Activated CD4-positive, alpha-beta T cell treated with anti-CD3 and anti-CD28 coated beads, Interleukin-2, Interleukin-6, amounts not matched to agents 100 ng/mL and 50 ng/mL, durations not matched to agents 16 hours and 8 hours (primary cell): ENCODE measurements around the gene FOXN3.

Source experiments
- DNase-seq: peaks from one replicate; pipeline ENCODE4 v3.0.0-alpha.2; 2020

The FOXN3 gene

DNA sequence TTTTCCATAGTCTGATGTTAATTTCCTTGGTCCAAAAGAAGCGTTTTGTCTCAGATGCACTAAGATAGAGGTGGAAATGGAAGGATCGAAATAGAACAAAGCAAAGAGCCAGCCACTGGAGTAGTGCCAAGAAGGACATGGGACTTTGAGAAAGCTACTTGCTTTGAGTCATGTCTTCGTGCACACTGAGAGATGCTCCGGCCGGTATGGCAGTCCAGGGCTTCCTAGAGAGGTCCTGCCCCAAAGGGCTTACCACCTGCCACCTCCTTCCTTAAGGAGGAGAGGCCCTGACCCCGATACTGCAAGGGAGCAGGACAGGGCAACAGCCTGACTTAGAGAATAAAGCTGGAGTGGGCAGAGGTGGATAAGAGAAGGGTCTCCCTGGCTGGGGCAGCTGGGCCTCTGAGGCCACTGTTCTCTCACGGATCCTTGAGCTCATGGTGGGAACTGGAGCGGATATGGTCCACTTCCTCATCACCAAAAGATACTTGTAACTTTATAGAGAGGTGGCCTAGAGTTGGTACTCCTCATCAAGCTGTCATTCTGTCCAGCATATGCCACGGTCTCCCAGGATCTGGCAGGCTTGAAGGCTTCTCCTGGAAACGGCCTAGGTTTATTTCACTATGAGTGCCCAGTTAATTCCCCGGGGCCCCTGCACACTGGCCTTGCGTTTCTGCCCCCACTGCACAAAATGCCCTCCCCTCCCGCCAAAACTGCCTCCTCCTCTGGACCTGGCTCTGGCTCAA lies 57.4 kb downstream of the FOXN3 start:
- DNase-seq = no peak

DNA sequence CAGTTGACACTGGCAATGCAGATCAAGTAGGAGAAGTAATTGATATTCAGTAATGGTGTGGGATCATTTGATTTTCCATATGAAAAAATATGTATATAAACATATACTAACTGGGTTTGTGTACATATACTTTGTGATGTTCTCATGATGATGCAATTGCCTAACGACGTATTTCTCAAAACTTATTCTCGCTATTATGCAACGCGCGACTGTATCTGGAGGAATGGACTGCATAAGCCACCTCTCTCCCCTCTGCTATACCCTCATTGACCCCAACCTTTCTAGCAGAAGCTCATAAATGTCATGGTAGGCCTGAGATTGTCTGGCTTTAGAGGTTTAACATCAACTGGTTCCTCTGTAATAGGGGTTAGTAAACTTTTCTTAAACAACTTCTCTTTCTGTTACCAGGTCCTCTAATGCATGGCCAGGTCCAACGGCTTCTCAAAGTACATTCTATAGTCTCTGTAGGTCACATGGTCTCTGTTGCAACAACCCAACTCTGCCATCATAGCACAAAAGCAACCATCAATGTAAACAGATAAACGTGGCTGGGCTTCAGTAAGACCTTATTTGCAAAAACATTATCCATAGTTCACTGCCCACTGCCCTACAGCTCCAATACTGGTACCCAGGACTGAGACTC lies 59.3 kb downstream of the FOXN3 start:
- no peak for DNase-seq

DNA sequence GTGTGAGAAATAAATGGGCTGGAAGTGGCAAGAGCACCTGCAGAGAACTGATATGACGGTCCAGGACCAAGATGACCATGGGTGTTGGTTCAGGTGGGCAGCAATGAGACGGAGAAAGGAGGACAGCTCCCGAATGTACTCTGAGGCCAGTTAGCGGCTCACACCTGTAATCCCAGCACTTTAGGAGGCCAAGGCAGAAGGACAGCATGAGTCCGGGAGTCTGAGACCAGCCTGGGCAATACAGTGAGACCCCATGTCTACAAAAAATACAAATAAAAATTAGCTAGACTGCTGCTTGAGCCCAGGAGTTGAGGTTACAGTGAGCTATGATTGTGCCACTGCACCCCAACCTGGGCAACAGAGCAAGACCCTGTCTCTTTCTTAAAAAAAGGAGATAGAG lies 60.1 kb downstream of the FOXN3 start:
- DNase-seq = no peak

DNA sequence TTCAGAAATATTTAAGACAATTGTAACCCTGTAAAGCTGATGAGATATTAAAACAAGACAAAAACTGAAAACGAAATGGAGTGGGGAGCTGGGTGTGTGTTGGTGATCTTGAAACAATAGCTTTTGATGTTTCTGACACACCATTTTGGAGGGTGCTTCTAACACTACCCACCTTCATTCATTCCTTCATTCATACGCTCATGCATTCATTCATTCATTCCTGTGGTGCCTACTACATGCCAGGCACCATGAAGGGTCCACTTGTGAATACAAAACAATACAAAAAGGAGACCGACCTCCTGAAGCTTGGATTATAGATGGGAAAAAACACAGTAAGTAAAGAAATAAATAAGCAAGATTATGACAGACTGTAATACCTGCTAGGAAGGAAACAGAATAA lies 60.5 kb downstream of the FOXN3 start:
- no peak for DNase-seq

DNA sequence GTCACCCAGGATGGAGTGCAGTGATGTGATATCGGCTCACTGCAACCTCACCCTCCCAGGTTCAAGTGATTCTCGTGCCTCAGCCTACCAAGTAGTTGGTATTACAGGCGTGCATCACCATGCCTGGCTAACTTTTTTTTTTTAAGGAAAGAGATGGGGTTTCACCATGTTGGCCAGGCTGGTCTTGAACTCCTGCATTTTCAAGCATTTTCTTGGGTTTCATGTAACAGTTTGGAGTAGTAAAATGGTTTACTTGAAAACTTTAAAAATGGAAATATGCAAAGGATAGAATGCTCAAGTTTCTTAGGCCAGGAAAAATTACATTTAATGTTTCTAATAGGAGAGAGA lies 63.3 kb downstream of the FOXN3 start:
- DNase-seq = no peak

DNA sequence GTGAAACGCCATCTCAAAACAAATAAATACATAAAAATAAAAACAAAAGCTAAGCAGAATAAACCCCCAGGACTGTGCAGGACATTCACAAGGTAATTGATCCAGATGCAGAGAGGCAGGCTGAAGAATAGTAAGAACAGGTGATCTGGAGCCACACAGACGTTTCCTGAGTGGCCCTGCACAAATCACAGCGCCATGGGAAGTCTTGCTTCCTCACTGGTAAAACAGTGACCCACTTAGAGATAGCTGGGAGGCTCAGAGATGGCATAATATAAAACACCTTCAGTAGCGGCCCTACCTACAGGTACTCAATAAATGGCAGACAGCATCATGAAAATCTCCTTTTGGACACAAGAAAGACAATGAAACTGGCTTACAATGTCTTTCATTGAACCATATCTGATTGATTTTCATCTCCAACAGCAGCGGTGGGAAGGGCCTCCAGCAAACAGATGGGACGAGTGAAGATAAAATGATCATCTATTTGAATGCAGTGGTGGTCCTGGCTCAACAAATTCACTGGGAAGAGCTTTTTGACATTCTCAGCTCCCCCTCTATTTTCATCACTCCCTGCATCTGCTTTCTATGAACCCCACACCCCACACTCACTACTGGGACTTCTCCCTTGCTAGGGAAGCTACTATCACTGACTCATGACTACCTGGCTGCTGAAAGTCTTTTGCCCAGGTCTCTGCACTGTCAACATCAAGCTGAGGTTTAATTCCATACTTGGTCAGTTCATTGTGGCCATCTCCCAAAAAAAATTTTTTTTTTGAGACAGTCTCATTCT lies 63.9 kb downstream of the FOXN3 start:
- no peak for DNase-seq

DNA sequence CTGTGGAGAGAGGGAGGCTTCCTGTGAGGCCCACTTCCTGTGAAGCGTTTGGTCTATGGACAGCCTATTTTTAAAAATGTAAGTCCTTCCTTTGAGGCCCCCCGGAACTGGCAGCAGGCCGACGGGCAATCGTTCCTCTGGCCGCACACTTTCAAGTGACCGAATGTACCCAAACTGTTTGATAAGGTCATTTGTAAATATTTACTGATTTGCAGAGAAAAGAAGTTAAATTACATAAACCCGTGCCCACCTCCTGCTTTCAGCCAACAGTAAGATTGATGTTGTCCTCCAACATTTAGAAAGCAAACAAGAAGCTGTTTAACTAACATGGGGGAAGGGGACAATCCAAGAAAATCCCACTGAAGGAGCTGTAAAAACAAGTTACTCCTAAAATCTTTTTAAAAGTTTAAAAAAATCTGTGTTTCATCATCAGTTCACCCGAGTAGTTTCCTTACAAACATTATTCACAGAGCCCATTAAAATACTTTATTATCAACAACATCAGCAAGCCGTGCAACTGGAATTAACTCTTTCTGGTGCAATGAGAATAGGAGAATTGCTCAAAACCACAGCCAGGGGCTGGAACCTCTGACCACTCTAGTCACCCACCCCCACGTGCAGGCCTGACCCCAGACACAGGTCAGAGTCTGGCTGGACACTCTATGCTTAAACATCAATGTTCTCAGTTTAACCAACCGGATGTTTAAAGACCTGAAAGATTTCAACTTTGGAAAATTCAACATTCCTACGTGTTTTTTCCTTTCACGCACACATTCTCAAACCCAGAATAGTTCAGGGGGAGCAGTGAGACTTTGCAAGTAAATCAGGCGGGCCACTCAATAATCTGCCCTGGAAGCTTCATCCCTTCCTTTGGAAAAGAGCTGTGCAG lies 65.3 kb downstream of the FOXN3 start:
- peak; percentile 55 for DNase-seq

DNA sequence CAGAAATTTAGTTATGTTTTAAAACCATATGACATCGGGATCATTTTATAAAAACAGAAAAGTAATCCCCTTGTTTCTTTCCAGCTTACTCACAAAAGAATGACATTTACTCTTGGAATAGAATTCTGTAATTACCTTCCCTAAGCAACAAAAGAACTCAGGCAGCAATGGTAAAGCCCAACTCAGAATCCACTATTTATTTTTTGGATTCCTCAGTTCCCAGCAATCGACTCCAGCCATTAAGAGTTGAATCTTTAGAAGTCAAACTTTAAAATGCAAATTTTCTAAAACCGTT lies 65.9 kb downstream of the FOXN3 start:
- no peak for DNase-seq

DNA sequence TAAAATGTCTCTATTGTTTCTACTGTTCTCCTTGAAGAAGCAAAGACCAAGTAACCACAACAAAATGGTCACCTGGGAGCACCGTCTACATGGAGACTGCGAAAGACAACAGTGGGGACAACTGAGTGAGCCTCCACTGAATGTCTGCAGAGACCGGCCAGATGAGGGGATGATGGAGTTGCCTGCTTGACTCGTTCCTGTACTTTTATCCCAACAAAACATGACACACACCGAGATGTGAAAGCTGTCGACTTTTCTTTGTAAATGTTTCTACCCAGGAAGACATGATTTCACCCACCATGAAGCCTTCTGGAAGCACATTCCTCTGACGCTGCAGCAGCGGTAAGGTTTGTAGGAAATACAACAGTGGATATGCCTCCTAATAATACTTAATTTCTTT lies 66.9 kb downstream of the FOXN3 start:
- no peak for DNase-seq

DNA sequence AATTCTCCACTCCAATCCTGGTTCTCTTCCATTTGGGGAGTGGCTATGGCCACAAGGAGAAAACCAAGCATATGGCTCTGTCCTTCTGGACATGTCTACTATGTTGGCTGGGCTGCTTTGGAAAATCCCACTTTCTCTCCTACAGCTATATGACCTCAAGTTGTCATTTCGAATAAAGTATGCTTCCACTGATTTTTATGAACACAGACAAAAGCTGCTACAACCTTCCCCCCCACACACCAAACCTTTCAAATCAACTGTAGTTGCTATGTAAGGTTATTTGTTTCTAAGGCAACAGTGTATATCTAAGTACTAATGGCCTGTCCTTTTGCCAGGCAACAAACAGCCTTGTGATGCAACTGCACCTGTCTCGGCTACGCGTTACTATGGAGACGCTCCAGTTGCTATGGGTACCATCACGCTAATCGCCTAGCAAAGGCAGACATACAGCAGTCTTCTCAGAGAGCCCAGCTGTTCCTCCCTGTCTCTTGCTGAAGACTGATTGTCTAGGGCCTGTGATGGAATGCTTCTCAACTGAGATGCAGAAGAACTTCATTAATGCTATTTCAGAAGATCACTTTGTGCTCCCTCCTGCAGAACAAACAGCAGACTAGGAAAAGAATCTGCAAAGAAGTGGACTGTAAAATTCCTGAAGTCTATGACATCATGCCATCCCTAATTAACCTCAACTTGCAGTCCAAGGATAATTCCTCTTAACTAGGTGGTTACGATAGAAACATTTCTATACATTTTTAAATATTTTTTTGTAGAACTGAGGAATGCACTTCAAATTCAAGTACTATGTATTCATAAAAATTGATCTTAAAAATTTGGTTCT lies 67.6 kb downstream of the FOXN3 start:
- no peak for DNase-seq

DNA sequence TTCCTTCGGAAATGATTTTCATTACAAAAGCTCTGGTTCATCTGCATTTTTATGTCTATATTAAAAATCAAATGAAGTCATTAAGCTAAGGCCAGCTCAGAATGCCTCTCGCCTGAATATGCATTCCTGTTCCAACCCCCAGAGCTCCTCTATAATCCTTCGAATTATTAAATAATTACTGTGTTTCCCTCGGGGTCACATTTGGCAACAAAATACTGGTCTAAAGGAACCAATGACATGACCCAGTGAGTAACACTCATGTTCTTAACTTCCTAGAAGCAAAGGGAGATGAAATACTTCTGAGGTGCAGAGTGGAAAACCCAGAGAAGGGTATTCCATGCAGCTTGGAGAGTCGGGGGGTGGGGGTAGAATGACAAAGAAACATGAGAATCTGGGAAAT lies 68.3 kb downstream of the FOXN3 start:
- no peak for DNase-seq

DNA sequence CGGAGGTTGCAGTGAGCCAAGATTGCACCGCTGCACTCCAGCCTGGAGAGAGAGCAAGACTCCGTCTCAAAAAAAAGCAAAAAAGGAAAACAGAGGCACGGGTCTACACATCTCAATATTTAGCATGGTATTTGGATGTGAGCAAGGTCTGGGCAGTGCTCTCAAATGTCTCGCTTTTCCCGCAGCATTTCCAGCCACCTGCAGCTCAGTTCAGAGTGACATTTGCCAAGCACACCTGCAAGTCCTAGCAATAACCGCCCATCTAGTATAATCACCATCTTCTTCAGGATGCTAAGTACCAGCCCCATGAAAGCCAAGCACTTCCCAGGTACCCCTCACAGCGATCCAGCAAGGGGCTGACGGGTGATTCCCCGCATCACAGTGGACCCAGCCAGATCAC lies 69.1 kb downstream of the FOXN3 start:
- no peak for DNase-seq

DNA sequence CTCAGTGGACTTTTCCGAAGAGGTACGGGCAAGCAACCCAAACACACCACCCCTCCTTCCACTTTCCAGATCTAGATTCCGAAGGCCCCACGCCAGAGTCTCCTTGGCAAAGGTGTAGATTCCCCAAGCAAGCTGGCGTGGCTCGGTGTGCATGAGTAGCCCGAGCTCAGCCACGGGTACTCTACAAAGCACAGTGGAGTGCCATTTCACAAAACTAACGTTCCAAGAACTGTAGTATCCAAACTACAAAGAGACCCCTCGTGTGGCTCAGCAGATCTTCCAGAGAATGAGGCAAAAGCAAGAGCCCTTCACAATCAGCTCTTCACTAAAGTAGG lies 72.1 kb downstream of the FOXN3 start:
- DNase-seq = no peak

DNA sequence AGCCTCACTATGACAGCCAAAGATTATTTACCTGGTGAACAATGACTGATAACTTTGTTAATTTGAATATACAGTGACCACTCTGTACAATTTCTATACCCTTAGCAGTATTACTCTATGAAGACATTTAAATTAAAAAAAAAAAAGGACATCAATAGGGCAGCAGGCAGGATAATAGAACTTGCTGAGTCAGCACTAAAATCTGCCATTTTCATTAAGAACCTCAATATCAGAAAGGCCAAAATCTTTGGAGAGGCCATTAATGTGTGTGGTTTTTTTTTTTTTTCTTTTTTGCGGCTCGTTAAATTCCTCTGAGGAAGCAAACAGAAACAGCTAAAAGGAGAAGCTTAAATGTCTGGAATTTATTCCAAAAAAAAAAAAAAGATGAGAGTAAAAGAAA lies 73.7 kb downstream of the FOXN3 start:
- no peak for DNase-seq

DNA sequence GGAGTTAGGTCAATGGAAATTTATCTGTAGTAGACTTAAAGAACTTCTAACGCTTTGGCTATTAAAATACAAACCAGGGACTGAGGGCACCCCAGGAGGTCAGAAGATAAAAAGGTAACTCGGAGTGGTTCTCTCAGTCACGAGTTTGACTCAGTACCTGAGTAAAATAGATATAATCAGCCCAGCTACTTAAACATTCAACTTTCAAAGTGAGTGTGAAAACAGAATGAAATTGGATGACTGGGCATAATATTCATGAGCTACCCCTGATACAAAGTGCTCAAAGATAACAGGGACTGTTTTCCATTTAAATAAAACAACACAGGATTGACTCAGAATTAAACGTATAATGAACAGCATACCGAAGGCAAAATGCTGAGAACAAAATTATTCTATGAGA lies 75.0 kb downstream of the FOXN3 start:
- peak; percentile 58 for DNase-seq

DNA sequence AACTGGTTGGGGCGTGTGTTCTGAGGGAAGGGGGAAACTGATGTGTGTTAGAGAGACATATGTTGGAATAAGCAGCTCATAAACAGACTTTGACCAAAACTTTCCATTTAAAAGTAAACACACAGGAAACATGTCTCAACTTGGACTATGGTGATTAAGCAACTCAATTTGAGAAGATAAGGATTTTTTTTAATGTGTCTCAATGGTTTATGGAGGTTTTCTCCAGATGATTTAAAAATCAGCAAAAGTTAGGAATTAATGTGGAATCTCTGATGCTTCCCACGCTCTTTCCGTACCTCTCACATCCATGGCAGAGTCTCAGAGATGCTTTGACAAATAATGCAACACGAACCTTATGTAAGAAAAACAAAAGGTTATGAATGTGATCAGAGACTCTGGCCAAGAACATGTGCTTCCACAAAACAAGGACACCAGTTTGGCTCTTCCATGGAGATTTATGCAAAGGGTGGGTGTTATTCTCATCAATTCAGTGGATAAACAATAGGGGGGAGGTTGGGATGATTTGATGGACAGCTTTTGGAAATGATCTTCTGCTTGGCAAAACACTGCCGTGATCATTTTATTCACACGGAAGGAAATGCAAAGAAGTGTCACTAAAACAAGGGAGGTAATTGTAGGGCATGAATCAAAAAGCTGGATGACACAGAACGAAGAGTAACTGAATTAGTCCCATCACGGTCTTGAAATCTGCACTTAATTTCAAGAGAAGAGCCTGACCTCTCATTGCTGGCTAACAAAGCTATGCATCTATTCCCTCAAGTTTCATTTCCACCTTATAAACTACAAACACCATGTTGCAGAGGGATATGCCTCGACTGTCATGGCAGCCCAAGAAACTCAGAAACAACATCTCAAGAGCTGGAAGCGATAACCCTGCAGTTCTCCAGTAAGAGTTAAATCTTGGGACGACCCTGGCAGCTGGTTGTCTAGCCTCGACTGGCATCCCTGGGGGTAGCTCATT lies 76.5 kb downstream of the FOXN3 start:
- no peak for DNase-seq

DNA sequence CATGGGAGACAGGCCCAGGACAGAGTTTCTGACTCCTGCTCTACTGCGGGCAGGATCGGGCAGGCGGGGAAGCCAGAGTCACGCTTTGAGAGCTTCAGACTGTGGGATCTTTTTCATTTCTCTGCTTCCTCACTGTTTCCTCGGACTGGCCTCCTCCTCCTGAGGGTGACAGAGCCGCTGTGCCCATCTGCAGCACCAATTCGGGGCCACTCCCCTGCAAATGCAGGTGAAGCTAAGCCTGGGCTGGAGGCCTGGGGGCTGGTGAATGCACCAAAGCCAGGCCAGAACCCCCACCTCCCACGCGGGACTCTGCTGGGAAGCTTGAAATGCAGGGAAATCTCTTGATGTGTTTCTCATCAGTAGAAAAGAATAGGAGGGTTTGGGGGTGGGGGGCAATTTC lies 77.5 kb downstream of the FOXN3 start:
- no peak for DNase-seq

DNA sequence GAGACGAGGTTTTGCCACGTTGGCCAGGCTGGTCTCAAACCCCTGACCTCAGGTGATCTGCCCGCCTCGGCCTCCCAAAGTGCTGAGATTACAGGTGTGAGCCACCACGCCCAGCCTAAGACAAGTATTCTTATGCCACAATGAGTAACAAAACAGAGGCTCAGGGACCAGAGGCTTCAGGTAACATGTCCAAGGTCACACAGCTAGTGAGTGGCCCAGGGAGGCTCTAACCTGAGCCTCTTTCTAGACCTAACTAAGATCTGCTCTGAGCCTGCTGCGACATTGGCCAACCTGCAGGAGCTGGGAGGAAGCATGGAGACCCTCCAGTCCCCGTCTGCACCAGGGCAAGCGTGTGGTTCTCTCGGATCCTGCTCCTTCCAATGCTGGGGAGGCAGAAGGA lies 77.9 kb downstream of the FOXN3 start:
- DNase-seq = no peak

DNA sequence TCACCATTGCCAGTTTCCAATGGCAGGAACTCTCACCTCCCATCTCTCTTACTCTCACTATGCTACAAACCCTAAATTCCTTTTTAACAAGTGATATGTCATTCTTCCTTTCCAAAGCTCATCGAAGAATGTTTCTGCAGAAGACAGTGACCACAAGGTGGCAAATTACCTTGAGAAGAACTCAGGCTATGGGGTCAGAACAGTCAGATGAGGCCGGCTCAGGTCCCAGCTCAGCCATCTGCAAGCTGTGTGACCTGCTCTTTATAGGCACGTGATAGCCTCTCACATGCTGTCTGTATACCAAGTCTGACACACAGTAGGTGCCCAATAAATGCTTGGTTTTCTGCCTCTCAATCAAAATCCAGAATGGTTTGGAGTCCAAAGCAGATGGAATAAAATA lies 80.7 kb downstream of the FOXN3 start:
- no peak for DNase-seq

DNA sequence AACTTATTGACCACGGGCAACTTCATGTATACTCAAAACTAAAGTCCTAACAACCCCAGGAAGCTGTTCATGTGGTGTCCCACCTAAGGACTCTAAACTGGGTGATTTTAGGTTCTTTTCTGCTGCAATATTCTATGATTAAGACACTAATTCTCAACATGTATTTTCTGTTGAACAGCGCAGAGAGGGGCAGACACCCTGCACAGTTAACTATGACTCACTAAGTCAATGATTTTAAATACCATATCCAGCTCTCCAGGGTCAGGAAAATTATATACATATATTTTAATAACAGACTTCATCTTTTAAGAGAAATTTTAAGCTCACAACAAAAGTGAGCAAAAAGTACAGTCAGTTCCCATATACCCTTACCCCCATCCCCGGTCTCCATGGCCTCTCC lies 85.0 kb downstream of the FOXN3 start:
- DNase-seq = no peak

DNA sequence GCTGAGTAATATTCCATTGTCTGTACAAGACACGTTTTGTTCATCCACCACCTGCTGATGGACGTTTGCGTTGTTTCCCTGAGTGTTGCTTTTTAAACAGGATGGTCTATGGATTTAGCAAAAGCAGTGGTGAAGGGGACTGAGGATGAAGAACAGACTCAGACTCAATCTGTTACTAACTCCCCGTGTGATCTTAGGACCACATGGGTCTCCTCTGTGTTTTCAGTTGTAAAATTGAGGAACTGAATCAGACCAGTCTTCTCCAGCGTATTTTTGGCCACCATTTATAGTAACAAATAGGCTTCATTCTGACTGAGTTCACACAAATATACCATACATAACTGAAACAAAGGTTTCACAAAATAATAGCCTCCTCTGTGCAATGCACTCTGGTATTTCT lies 85.6 kb downstream of the FOXN3 start:
- DNase-seq = no peak
